IPS-20b (cell line): Measurements from ENCODE around the gene SLC9A3.

Experiments used
- H3K27ac ChIP-seq: one replicate; pipeline ENCODE4 v1.5.1; 2013; ENCODE audit warnings: low read length
- H3K27me3 ChIP-seq: 2 replicates; pipeline ENCODE4 v1.6.1; 2013; ENCODE audit warnings: mild to moderate bottlenecking, low read length, inconsistent platforms; ENCODE audit not compliant: insufficient read depth
- H3K36me3 ChIP-seq: 2 replicates; pipeline ENCODE4 v1.6.1; 2013; ENCODE audit warnings: low read depth, mild to moderate bottlenecking, inconsistent platforms, low read length, moderate library complexity; ENCODE audit not compliant: insufficient read depth
- H3K4me1 ChIP-seq: 2 replicates; pipeline ENCODE4 v1.6.1; 2013; ENCODE audit warnings: mild to moderate bottlenecking, control low read depth, inconsistent platforms, low read length, moderate library complexity; ENCODE audit not compliant: insufficient read depth
- H3K4me3 ChIP-seq: 2 replicates; pipeline ENCODE4 v1.5.1; 2013; ENCODE audit warnings: mild to moderate bottlenecking, low read length, inconsistent platforms
- H3K9ac ChIP-seq: 2 replicates; pipeline ENCODE4 v1.6.1; 2013; ENCODE audit warnings: low read depth, mild to moderate bottlenecking, inconsistent platforms, low read length, moderate library complexity
- H3K9me3 ChIP-seq: 2 replicates; pipeline ENCODE4 v1.6.1; 2013; ENCODE audit warnings: mild to moderate bottlenecking, low read depth, low read length, inconsistent platforms; ENCODE audit not compliant: insufficient read depth

Gene SLC9A3

GRCh38 chr5:524234-524972 lies at the start of gene SLC9A3:
Gene SLC9A3, minus strand, starts transcription at chr5:524449.
- Histone ChIP-seq H3K9me3 (no peaks in the 10 kb centered on the region), H3K27ac (no peak within 1 kb of the TSS), H3K4me3 (peak within 1 kb of the TSS; percentile 53; the same call in 1 of the 2 replicates), H3K27me3 (peaks cover 82% of the 10 kb centered on the region), H3K9ac (no peak within 1 kb of the TSS), H3K4me1 (no peaks in the 10 kb centered on the region; the same call in 1 of the 2 replicates), H3K36me3 (no peaks in the 10 kb centered on the region)

GRCh38 chr5:573976-574375 lies 49.7 kb upstream of the SLC9A3 start:
- no peaks in the 10 kb centered on the region for H3K36me3 ChIP-seq
- H3K27ac ChIP-seq = no peak overlapping the region
- H3K4me3 ChIP-seq = no peak overlapping the region
- H3K27me3 ChIP-seq = no peaks in the 10 kb centered on the region; the same call in 1 of the 2 replicates
- no peaks in the 10 kb centered on the region for H3K9me3 ChIP-seq
- H3K4me1 ChIP-seq = no peaks in the 10 kb centered on the region
- no peak overlapping the region for H3K9ac ChIP-seq

- no peak overlapping the region for H3K27ac ChIP-seq
- no peaks in the 10 kb centered on the region for H3K36me3 ChIP-seq
- no peak overlapping the region for H3K4me3 ChIP-seq
- H3K4me1 ChIP-seq = no peaks in the 10 kb centered on the region
- no peaks in the 10 kb centered on the region for H3K9me3 ChIP-seq
- no peak overlapping the region for H3K9ac ChIP-seq
- peaks cover under 1% of the 10 kb centered on the region; the same call in 1 of the 2 replicates for H3K27me3 ChIP-seq
Observed at GRCh38 chr5:573206-573605, 49.0 kb upstream of the SLC9A3 start.

GRCh38 chr5:572398-573019 lies 48.3 kb upstream of the SLC9A3 start:
- Histone ChIP-seq H3K27me3 (peaks cover 7% of the 10 kb centered on the region), H3K4me3 (no peak overlapping the region), H3K4me1 (no peaks in the 10 kb centered on the region), H3K9ac (no peak overlapping the region), H3K9me3 (no peaks in the 10 kb centered on the region), H3K36me3 (no peaks in the 10 kb centered on the region), H3K27ac (no peak overlapping the region)

- H3K9me3 ChIP-seq = no peaks in the 10 kb centered on the region
- no peaks in the 10 kb centered on the region for H3K36me3 ChIP-seq
- no peak overlapping the region for H3K9ac ChIP-seq
- H3K27ac ChIP-seq = no peak overlapping the region
- peaks cover 14% of the 10 kb centered on the region for H3K27me3 ChIP-seq
- H3K4me3 ChIP-seq = no peak overlapping the region
- H3K4me1 ChIP-seq = no peaks in the 10 kb centered on the region
Observed at GRCh38 chr5:571791-572190, 47.5 kb upstream of the SLC9A3 start.

- no peaks in the 10 kb centered on the region for H3K36me3 ChIP-seq
- no peak overlapping the region for H3K9ac ChIP-seq
- H3K4me3 ChIP-seq = no peak overlapping the region
- no peaks in the 10 kb centered on the region for H3K4me1 ChIP-seq
- no peak overlapping the region for H3K27ac ChIP-seq
- peaks cover 23% of the 10 kb centered on the region for H3K27me3 ChIP-seq
- H3K9me3 ChIP-seq = no peaks in the 10 kb centered on the region
Observed at GRCh38 chr5:570886-571285, 46.6 kb upstream of the SLC9A3 start.

GRCh38 chr5:570446-570845 lies 46.2 kb upstream of the SLC9A3 start:
- no peak overlapping the region for H3K9ac ChIP-seq
- H3K4me1 ChIP-seq = no peaks in the 10 kb centered on the region
- no peak overlapping the region for H3K27ac ChIP-seq
- no peak overlapping the region for H3K4me3 ChIP-seq
- H3K9me3 ChIP-seq = no peaks in the 10 kb centered on the region
- H3K27me3 ChIP-seq = peaks cover 27% of the 10 kb centered on the region
- H3K36me3 ChIP-seq = no peaks in the 10 kb centered on the region

GRCh38 chr5:569868-570361 lies 45.7 kb upstream of the SLC9A3 start:
- H3K4me1 ChIP-seq = no peaks in the 10 kb centered on the region
- H3K9ac ChIP-seq = no peak overlapping the region
- no peaks in the 10 kb centered on the region for H3K36me3 ChIP-seq
- H3K9me3 ChIP-seq = no peaks in the 10 kb centered on the region
- H3K27ac ChIP-seq = no peak overlapping the region
- H3K4me3 ChIP-seq = no peak overlapping the region
- H3K27me3 ChIP-seq = peaks cover 27% of the 10 kb centered on the region

- no peak overlapping the region for H3K4me3 ChIP-seq
- H3K36me3 ChIP-seq = no peaks in the 10 kb centered on the region
- H3K27ac ChIP-seq = no peak overlapping the region
- H3K27me3 ChIP-seq = peaks cover 27% of the 10 kb centered on the region
- no peaks in the 10 kb centered on the region for H3K4me1 ChIP-seq
- no peak overlapping the region for H3K9ac ChIP-seq
- H3K9me3 ChIP-seq = no peaks in the 10 kb centered on the region
Observed at GRCh38 chr5:569358-569867, 45.2 kb upstream of the SLC9A3 start.

GRCh38 chr5:568809-569208 lies 44.6 kb upstream of the SLC9A3 start:
- Histone ChIP-seq H3K9ac (no peak overlapping the region), H3K27ac (no peak overlapping the region), H3K36me3 (no peaks in the 10 kb centered on the region), H3K9me3 (no peaks in the 10 kb centered on the region), H3K4me1 (no peaks in the 10 kb centered on the region), H3K4me3 (no peak overlapping the region), H3K27me3 (peaks cover 27% of the 10 kb centered on the region)

- Histone ChIP-seq H3K36me3 (no peaks in the 10 kb centered on the region), H3K9ac (no peak overlapping the region), H3K4me1 (no peaks in the 10 kb centered on the region), H3K9me3 (no peaks in the 10 kb centered on the region), H3K27me3 (peaks cover 27% of the 10 kb centered on the region), H3K4me3 (no peak overlapping the region), H3K27ac (no peak overlapping the region)
Observed at GRCh38 chr5:568061-568781, 44.0 kb upstream of the SLC9A3 start.
